HCT116 (cell line): Measurements from ENCODE around the gene ARHGAP10. TPM values are rescaled to one million over a fixed set of nuclear protein-coding genes. Genes with fewer than 3 reads are reported as not detected.

Source experiments
- ATAC-seq: fragments of 200-7000 bp; cut with Tn5 transposase; 2 replicates; pipeline ENCODE4 v1.9.1; 2020; ENCODE audit warnings: mild to moderate bottlenecking, moderate library complexity
- BruUV-seq: library from RNA; stranded (reverse); fragments of 400-500 nt; replicated peaks from 2 replicates; lab custom pipeline; 2021; lab: Mats Ljungman, UMichigan
- CTCF ChIA-PET: fragments of 300-600 bp; sonication (Branson Sonifier 250); formaldehyde crosslinking; loops from one replicate; lab custom pipeline; 2021; ENCODE audit warnings: antibody characterized with exemption; lab: Charles Lee
- POLR2A ChIA-PET: fragments of 300-600, 350-600 bp; sonication (Branson Sonifier 250); formaldehyde crosslinking; loops from one replicate; lab custom pipeline; 2021; ENCODE audit warnings: antibody characterized with exemption; lab: Charles Lee
- RAD21 ChIA-PET, 2 experiments: fragments of 300-600 bp; sonication (Branson Sonifier 250); formaldehyde crosslinking; loops; one replicate each; lab custom pipeline; 2023; ENCODE audit warnings: low total read pairs in 2 of 2; ENCODE audit not compliant: uncharacterized antibody in 2 of 2, unreplicated experiment in 2 of 2, low non-redundant PET in 1 of 2; lab: Charles Lee
- DNase-seq: peaks from one replicate; pipeline ENCODE4 v3.0.0-alpha.2; 2010; ENCODE audit warnings: low read depth, low spot score
- H2AFZ ChIP-seq: fragments of 200-600 bp; shearing (Covaris generic), sonication (generic); 2 replicates; pipeline ENCODE4 v1.6.1; 2017; ENCODE audit warnings: low read depth, mixed run types, mixed read lengths, antibody characterized with exemption, low read length; ENCODE audit not compliant: poor library complexity, severe bottlenecking
- H3K27ac ChIP-seq: 2 replicates; pipeline ENCODE4 v1.5.1; 2012; ENCODE audit warnings: low read depth, low read length
- H3K27me3 ChIP-seq: fragments of 200-600 bp; sonication (generic); 2 replicates; pipeline ENCODE4 v1.6.1; 2016; ENCODE audit warnings: mixed run types, low read length, mixed read lengths; ENCODE audit not compliant: insufficient read depth
- H3K36me3 ChIP-seq, 2 experiments: fragments of 200-500 bp in 1 of 2; fragments of 200-600 bp in 1 of 2; sonication (Bioruptor generic) in 1 of 2; sonication (generic) in 1 of 2; 2 replicates each; pipeline versions ENCODE4 v1.5.1 to v1.6.1; 2014 to 2016; ENCODE audit warnings: low read length in 2 of 2, inconsistent platforms in 1 of 2, mixed read lengths in 1 of 2, mixed run types in 1 of 2; ENCODE audit not compliant: insufficient read depth in 2 of 2, control insufficient read depth in 1 of 2
- H3K4me1 ChIP-seq, 2 experiments: fragments of 200-600 bp in 1 of 2; sonication (generic) in 1 of 2; 2 replicates each; pipeline versions ENCODE4 v1.5.1 to v1.6.1; 2012 to 2017; ENCODE audit warnings: low read length in 2 of 2, inconsistent platforms in 1 of 2, mild to moderate bottlenecking in 1 of 2, mixed read lengths in 1 of 2, mixed run types in 1 of 2, moderate library complexity in 1 of 2; ENCODE audit not compliant: insufficient read depth in 2 of 2, control insufficient read depth in 1 of 2
- H3K4me2 ChIP-seq: fragments of 200-600 bp; sonication (generic); 2 replicates; pipeline ENCODE4 v1.6.1; 2017; ENCODE audit warnings: mixed run types, low read length, mixed read lengths
- H3K4me3 ChIP-seq, 2 experiments: fragments of 200-600 bp in 1 of 2; sonication (generic) in 1 of 2; replicated peaks in 1 of 2; 2 replicates each; pipeline ENCODE4 v1.5.1; 2011 to 2016; ENCODE audit warnings: low read length in 2 of 2, control low read depth in 1 of 2, low read depth in 1 of 2, mild to moderate bottlenecking in 1 of 2, mixed read lengths in 1 of 2, mixed run types in 1 of 2
- H3K79me2 ChIP-seq: fragments of 200-600 bp; sonication (generic); 2 replicates; pipeline ENCODE4 v1.6.1; 2017; ENCODE audit warnings: mild to moderate bottlenecking, mixed run types, low read length, moderate library complexity, mixed read lengths; ENCODE audit not compliant: insufficient read depth
- H3K9ac ChIP-seq: fragments of 200-600 bp; sonication (generic); 2 replicates; pipeline ENCODE4 v1.6.1; 2016; ENCODE audit warnings: low read length, mixed read lengths
- H3K9me2 ChIP-seq: fragments of 200-600 bp; sonication (generic), shearing (Covaris generic); 2 replicates; pipeline ENCODE4 v1.6.1; 2017; ENCODE audit warnings: mixed run types, mild to moderate bottlenecking, moderate library complexity; ENCODE audit not compliant: insufficient read depth
- H3K9me3 ChIP-seq, 2 experiments: fragments of 200-500 bp in 1 of 2; fragments of 200-600 bp in 1 of 2; sonication (Bioruptor generic) in 1 of 2; sonication (generic) in 1 of 2; 2 replicates each; pipeline ENCODE4 v1.6.1; 2014 to 2017; ENCODE audit warnings: low read length in 2 of 2, mixed read lengths in 2 of 2, inconsistent platforms in 1 of 2, low read depth in 1 of 2, mild to moderate bottlenecking in 1 of 2, mixed run types in 1 of 2, moderate library complexity in 1 of 2; ENCODE audit not compliant: control insufficient read depth in 1 of 2, insufficient read depth in 1 of 2
- H4K20me1 ChIP-seq: fragments of 200-600 bp; sonication (generic), shearing (Covaris generic); 2 replicates; pipeline ENCODE4 v1.6.1; 2017; ENCODE audit warnings: mixed run types, mild to moderate bottlenecking, moderate library complexity; ENCODE audit not compliant: insufficient read depth
- EZH2 ChIP-seq: fragments of 200-600 bp; sonication (generic); IDR thresholded peaks from 2 replicates; pipeline ENCODE4 v1.6.1; 2017; ENCODE audit warnings: antibody characterized with exemption, mixed run types
- SIN3A ChIP-seq: IDR thresholded peaks from 2 replicates; pipeline ENCODE4 v1.6.1; 2012; ENCODE audit warnings: low read depth
- TCF7L2 ChIP-seq: IDR thresholded peaks from 2 replicates; pipeline ENCODE4 v1.7.0; 2011; ENCODE audit warnings: borderline replicate concordance, inconsistent platforms; ENCODE audit not compliant: insufficient read depth, insufficient read length; ENCODE audit errors: extremely low read depth
- ZFX ChIP-seq: fragments of 450-650 bp; IDR thresholded peaks from 2 replicates; pipeline ENCODE4 v1.6.1; 2017
- intact Hi-C: fragments of 100-400 bp; cut with micrococcal nuclease; formaldehyde crosslinking; loops from 2 replicates; pipeline ENCODE4 v1.10.0; 2022
- total RNA-seq: library from RNA; stranded (reverse); gene quantifications from one replicate; pipeline ENCODE4 v1.2.1, GENCODE V29; 2021; ENCODE audit not compliant: unreplicated experiment
- TF ChIP-seq, protein P1 (sequence below): IDR thresholded peaks from 2 replicates; pipeline ENCODE4 v1.6.1; 2012
- TF ChIP-seq, protein P2 (sequence below), 3 experiments: fragments of 200-600 bp in 1 of 3; sonication (generic) in 1 of 3; IDR thresholded peaks in 2 of 3; conservative IDR thresholded peaks in 1 of 3; 2 replicates each; pipeline ENCODE4 v1.5.1; 2012 to 2017; ENCODE audit warnings: low read depth in 2 of 3, low read length in 2 of 3, antibody characterized with exemption in 1 of 3, borderline replicate concordance in 1 of 3, control low read depth in 1 of 3, mild to moderate bottlenecking in 1 of 3, mixed read lengths in 1 of 3, mixed run types in 1 of 3, moderate library complexity in 1 of 3; ENCODE audit not compliant: insufficient read depth in 1 of 3

ARHGAP10 gene
- total RNA-seq, 1 experiment from 2014 or later = 24.7 TPM

GRCh38 chr4:147927377-147928137, 195.7 kb downstream of the ARHGAP10 start:
- Histone ChIP-seq H2AFZ (no peak overlapping the region), H3K4me1 (no peaks in the 10 kb centered on the region), H4K20me1 (0 out of 2 replicates have a peak, but pooled peaks cover 4% of the 10 kb centered on the region), H3K27ac (no peak overlapping the region), H3K27me3 (no peaks in the 10 kb centered on the region), H3K79me2 (no peaks in the 10 kb centered on the region), H3K36me3 (no peaks in the 10 kb centered on the region), H3K9me2 (no peaks in the 10 kb centered on the region), H3K9me3 (no peaks in the 10 kb centered on the region), H3K9ac (no peak overlapping the region), H3K4me2 (no peak overlapping the region), H3K4me3 (no peak overlapping the region)
- CTCF ChIA-PET = no interaction called here
- ATAC-seq (no peak), DNase-seq (no peak)
- RAD21 ChIA-PET = no interaction called here
- POLR2A ChIA-PET = no interaction called here
- intact Hi-C loops = loop anchor here (10.0 kb wide), 2 partner anchors 1087 to 1337 kb away; no protein-coding TSS in a partner anchor
- BruUV-seq = no TSS peak
- TF ChIP-seq EZH2 (no peak), SIN3A (no peak), ZFX (no peak), TCF7L2 (no peak)
- TF ChIP-seq, protein P1, sequence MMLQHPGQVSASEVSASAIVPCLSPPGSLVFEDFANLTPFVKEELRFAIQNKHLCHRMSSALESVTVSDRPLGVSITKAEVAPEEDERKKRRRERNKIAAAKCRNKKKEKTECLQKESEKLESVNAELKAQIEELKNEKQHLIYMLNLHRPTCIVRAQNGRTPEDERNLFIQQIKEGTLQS = no peak
- TF ChIP-seq, protein P2, sequence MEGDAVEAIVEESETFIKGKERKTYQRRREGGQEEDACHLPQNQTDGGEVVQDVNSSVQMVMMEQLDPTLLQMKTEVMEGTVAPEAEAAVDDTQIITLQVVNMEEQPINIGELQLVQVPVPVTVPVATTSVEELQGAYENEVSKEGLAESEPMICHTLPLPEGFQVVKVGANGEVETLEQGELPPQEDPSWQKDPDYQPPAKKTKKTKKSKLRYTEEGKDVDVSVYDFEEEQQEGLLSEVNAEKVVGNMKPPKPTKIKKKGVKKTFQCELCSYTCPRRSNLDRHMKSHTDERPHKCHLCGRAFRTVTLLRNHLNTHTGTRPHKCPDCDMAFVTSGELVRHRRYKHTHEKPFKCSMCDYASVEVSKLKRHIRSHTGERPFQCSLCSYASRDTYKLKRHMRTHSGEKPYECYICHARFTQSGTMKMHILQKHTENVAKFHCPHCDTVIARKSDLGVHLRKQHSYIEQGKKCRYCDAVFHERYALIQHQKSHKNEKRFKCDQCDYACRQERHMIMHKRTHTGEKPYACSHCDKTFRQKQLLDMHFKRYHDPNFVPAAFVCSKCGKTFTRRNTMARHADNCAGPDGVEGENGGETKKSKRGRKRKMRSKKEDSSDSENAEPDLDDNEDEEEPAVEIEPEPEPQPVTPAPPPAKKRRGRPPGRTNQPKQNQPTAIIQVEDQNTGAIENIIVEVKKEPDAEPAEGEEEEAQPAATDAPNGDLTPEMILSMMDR (IDR thresholded peaks at IDR 0.05 in 2 of 3, conservative IDR thresholded peaks at IDR 0.05 in 1 of 3; ENCODE audit: borderline replicate concordance in 1 of 3, insufficient read depth in 1 of 3, low read depth in 2 of 3, low read length in 2 of 3) = no peak
